GM23248 (cell line): Measurements from ENCODE around the gene MMP15.

Experiments used
- EZH2 ChIP-seq: fragments of 200-600 bp; sonication (generic); IDR thresholded peaks from 2 replicates; pipeline ENCODE4 v1.6.1; 2018; ENCODE audit warnings: antibody characterized with exemption, mild to moderate bottlenecking; ENCODE audit not compliant: insufficient read depth, poor library complexity, severe bottlenecking
- EZH2phosphoT487 ChIP-seq: fragments of 200-600 bp; sonication (generic); IDR thresholded peaks from 2 replicates; pipeline ENCODE4 v1.6.1; 2018; ENCODE audit warnings: antibody characterized with exemption, moderate library complexity, mild to moderate bottlenecking, low read depth; ENCODE audit not compliant: insufficient read depth

GRCh38 chr16:57998486-57998885 lies 27.1 kb upstream of the MMP15 start:
- no peak for TF ChIP-seq EZH2phosphoT487
- no peak for TF ChIP-seq EZH2
